Glutamatergic neuron (in vitro differentiated cells): ENCODE measurements around the gene INTU. TPM values are rescaled to one million over a fixed set of nuclear protein-coding genes. Genes with fewer than 3 reads are reported as not detected.
"Not testable (repeated sequence)": the region's sequence is repeated elsewhere in the genome, so short reads cannot be mapped to it uniquely, and the experiment has no call there.

Source experiments
- DNase-seq: peaks from one replicate; pipeline ENCODE4 v3.0.0; 2022
- H3K27ac Mint-ChIP-seq: one replicate; pipeline ENCODE4 v1.8.0; 2020; ENCODE audit warnings: mild to moderate bottlenecking, mixed read lengths, inconsistent platforms; ENCODE audit not compliant: unreplicated experiment
- H3K27me3 Mint-ChIP-seq: one replicate; pipeline ENCODE4 v1.8.0; 2020; ENCODE audit warnings: mild to moderate bottlenecking, moderate library complexity, mixed read lengths, inconsistent platforms; ENCODE audit not compliant: unreplicated experiment
- H3K36me3 Mint-ChIP-seq: one replicate; pipeline ENCODE4 v1.8.0; 2020; ENCODE audit warnings: mild to moderate bottlenecking, mixed read lengths, inconsistent platforms; ENCODE audit not compliant: unreplicated experiment
- H3K4me1 Mint-ChIP-seq: one replicate; pipeline ENCODE4 v1.8.0; 2020; ENCODE audit warnings: mild to moderate bottlenecking, low read depth, mixed read lengths, inconsistent platforms; ENCODE audit not compliant: unreplicated experiment
- H3K4me3 Mint-ChIP-seq: one replicate; pipeline ENCODE4 v1.8.0; 2020; ENCODE audit warnings: mild to moderate bottlenecking, mixed read lengths, inconsistent platforms; ENCODE audit not compliant: unreplicated experiment
- H3K9me3 Mint-ChIP-seq: one replicate; pipeline ENCODE4 v1.8.0; 2020; ENCODE audit warnings: mild to moderate bottlenecking, moderate library complexity, mixed read lengths, inconsistent platforms; ENCODE audit not compliant: unreplicated experiment
- CTCF ChIP-seq: fragments of 200-600 bp; sonication (generic); IDR thresholded peaks from one replicate; pipeline ENCODE4 v1.5.0; 2021; ENCODE audit not compliant: partially characterized antibody, unreplicated experiment
- long read RNA-seq: library from polyadenylated mRNA; unstranded; transcript quantifications from one replicate; pipeline ENCODE4 v2.0.0, GENCODE V29; 2020; ENCODE audit not compliant: unreplicated experiment
- total RNA-seq: library from RNA; stranded (reverse); fragmentation: NEBNext Ultra II Directional; extraction: Animal tissue kit (Norgen Biotek cat#: 25700); gene quantifications from one replicate; pipeline ENCODE4 v1.2.1, GENCODE V29; 2021; ENCODE audit not compliant: unreplicated experiment

Gene INTU
- total RNA-seq: 6.3 TPM
- long read RNA-seq: 0 reads

- no peaks in the 10 kb centered on the region for H3K9me3 Mint-ChIP-seq
Observed at GRCh38 chr4:127632420-127633403, at the start of gene INTU. Gene INTU, plus strand, starts transcription at chr4:127632957. Its CDS starts 78 bp downstream, at chr4:127633035.

GRCh38 chr4:127586496-127586895 lies 46.3 kb upstream of the INTU start:
- not testable (repeated sequence) for H3K27me3 Mint-ChIP-seq, H3K9me3 Mint-ChIP-seq, H3K27ac Mint-ChIP-seq, H3K4me1 Mint-ChIP-seq, H3K4me3 Mint-ChIP-seq, H3K36me3 Mint-ChIP-seq, DNase-seq

More at GRCh38 chr4:127632420-127633403, at the start of gene INTU:
- peak; percentile 91 for DNase-seq
- TF ChIP-seq CTCF: no peak
- no peaks in the 10 kb centered on the region for H3K4me1 Mint-ChIP-seq
- H3K27me3 Mint-ChIP-seq: peaks cover 2% of the 10 kb centered on the region
- H3K4me3 Mint-ChIP-seq: peak within 1 kb of the TSS; percentile 96
- H3K36me3 Mint-ChIP-seq: no peaks in the 10 kb centered on the region
- peak within 1 kb of the TSS; percentile 92 for H3K27ac Mint-ChIP-seq

GRCh38 chr4:127586922-127587571 lies 45.7 kb upstream of the INTU start:
- Mint-ChIP-seq H3K27ac (no peak overlapping the region), H3K9me3 (peaks cover 2% of the 10 kb centered on the region), H3K36me3 (no peaks in the 10 kb centered on the region), H3K27me3 (peaks cover 4% of the 10 kb centered on the region), H3K4me1 (no peaks in the 10 kb centered on the region), H3K4me3 (no peak overlapping the region)
- DNase-seq: no peak
- TF ChIP-seq CTCF: peak; percentile 58

GRCh38 chr4:127589153-127589552 lies 43.6 kb upstream of the INTU start:
- DNase-seq, H3K9me3 Mint-ChIP-seq, H3K27me3 Mint-ChIP-seq, H3K4me1 Mint-ChIP-seq, H3K4me3 Mint-ChIP-seq, H3K27ac Mint-ChIP-seq, H3K36me3 Mint-ChIP-seq: not testable (repeated sequence)

GRCh38 chr4:127598656-127599055 lies 34.1 kb upstream of the INTU start:
- Mint-ChIP-seq H3K27me3 (peaks cover 2% of the 10 kb centered on the region), H3K36me3 (no peaks in the 10 kb centered on the region)

More at GRCh38 chr4:127598656-127599055, 34.1 kb upstream of the INTU start:
- Mint-ChIP-seq H3K27ac (no peak overlapping the region), H3K9me3 (no peaks in the 10 kb centered on the region), H3K4me3 (no peak overlapping the region), H3K4me1 (no peaks in the 10 kb centered on the region)
- no peak for TF ChIP-seq CTCF
- DNase-seq: no peak
